A673 (cell line): ENCODE results near the gene NAA35.

ENCODE experiments used
- EZH2 ChIP-seq: fragments of 200-600 bp; sonication (generic); IDR thresholded peaks from 2 replicates; pipeline ENCODE4 v1.6.1; 2017; ENCODE audit warnings: borderline replicate concordance, low read depth, mild to moderate bottlenecking, mixed read lengths, antibody characterized with exemption, low read length; ENCODE audit not compliant: poor library complexity, severe bottlenecking
- TF ChIP-seq, protein P1 (sequence below): fragments of 300-800, 200-600 bp; sonication (generic); conservative IDR thresholded peaks from 2 replicates; pipeline ENCODE4 v1.5.1; 2017; ENCODE audit warnings: low read depth, mild to moderate bottlenecking, antibody characterized with exemption, low read length, moderate library complexity, mixed read lengths

DNA sequence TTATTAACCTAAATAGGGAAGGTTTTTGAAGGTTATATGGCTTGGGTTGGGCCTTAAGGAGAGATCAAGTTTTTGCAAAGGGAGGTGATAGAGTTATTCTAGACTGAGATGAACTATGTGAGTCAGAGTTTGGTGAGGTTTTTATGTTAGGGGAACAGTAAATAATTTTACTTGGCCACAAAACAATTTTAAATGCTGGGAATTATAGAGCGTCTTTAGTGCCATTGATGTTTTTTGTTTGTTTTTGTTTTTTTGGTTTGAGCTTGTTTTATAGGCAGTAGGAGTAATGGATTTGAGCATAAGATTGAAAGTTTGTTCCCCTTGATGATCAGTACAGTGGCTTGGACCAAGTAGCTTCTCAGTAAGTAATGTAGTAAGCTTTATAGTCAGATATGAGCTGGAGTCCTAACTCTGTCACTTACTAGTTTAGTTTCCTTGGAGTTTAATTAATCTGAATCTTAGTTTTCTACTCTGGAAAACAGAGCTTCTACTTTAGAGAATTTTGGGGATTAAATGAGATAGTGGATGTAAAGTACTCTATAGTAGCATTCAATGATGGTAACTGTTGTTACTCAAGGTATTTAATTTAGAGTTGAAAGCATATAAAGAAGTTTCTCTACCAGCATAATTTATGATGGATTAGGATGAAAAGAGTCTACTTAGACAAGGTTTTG is 2.9 kb downstream of the NAA35 start:
- TF ChIP-seq, protein P1, sequence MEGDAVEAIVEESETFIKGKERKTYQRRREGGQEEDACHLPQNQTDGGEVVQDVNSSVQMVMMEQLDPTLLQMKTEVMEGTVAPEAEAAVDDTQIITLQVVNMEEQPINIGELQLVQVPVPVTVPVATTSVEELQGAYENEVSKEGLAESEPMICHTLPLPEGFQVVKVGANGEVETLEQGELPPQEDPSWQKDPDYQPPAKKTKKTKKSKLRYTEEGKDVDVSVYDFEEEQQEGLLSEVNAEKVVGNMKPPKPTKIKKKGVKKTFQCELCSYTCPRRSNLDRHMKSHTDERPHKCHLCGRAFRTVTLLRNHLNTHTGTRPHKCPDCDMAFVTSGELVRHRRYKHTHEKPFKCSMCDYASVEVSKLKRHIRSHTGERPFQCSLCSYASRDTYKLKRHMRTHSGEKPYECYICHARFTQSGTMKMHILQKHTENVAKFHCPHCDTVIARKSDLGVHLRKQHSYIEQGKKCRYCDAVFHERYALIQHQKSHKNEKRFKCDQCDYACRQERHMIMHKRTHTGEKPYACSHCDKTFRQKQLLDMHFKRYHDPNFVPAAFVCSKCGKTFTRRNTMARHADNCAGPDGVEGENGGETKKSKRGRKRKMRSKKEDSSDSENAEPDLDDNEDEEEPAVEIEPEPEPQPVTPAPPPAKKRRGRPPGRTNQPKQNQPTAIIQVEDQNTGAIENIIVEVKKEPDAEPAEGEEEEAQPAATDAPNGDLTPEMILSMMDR: no peak
- TF ChIP-seq EZH2: no peak
